Retinal pigment epithelial cell (primary cell): ENCODE results near the gene ROBO1.
"Not testable (repeated sequence)": the region's sequence is repeated elsewhere in the genome, so short reads cannot be mapped to it uniquely, and the experiment has no call there.

ENCODE experiments used
- DNase-seq: peaks from one replicate; pipeline ENCODE4 v3.0.0-alpha.2; 2010; ENCODE audit warnings: low read depth
- H3K4me3 ChIP-seq: 2 replicates; pipeline ENCODE4 v1.5.1; 2011; ENCODE audit warnings: mild to moderate bottlenecking, low read length, control low read depth, moderate library complexity
- CTCF ChIP-seq: conservative IDR thresholded peaks from 2 replicates; pipeline ENCODE4 v1.5.1; 2011; ENCODE audit warnings: low read depth, low read length, control low read depth, inconsistent platforms

Gene ROBO1

GRCh38 chr3:79515072-79515471 is 252.7 kb downstream of the ROBO1 start:
- TF ChIP-seq CTCF: no peak
- H3K4me3 ChIP-seq: no peak overlapping the region
- DNase-seq: no peak

- DNase-seq: no peak
- no peak for TF ChIP-seq CTCF
- H3K4me3 ChIP-seq: no peak overlapping the region
Measured at GRCh38 chr3:79514069-79514468, 253.7 kb downstream of the ROBO1 start.

GRCh38 chr3:79506751-79507150 is 261.0 kb downstream of the ROBO1 start:
- TF ChIP-seq CTCF: no peak

GRCh38 chr3:79502216-79502681 is 265.5 kb downstream of the ROBO1 start:
- not testable (repeated sequence) for H3K4me3 ChIP-seq, DNase-seq

More at GRCh38 chr3:79506751-79507150, 261.0 kb downstream of the ROBO1 start:
- DNase-seq: no peak
- no peak overlapping the region for H3K4me3 ChIP-seq

- TF ChIP-seq CTCF: peak; percentile 72
- H3K4me3 ChIP-seq: no peak overlapping the region
- no peak for DNase-seq
Measured at GRCh38 chr3:79497447-79498111, 270.2 kb downstream of the ROBO1 start.

- no peak for TF ChIP-seq CTCF
- DNase-seq: no peak
- H3K4me3 ChIP-seq: no peak overlapping the region
Measured at GRCh38 chr3:79491029-79491641, 276.7 kb downstream of the ROBO1 start.

GRCh38 chr3:79490165-79491028 is 277.4 kb downstream of the ROBO1 start:
- no peak for DNase-seq
- no peak for TF ChIP-seq CTCF
- H3K4me3 ChIP-seq: no peak overlapping the region
